ENCODE measurements around the gene TAF1C. TPM values are rescaled to one million over a fixed set of nuclear protein-coding genes. Genes with fewer than 3 reads are reported as not detected.
"Not testable (repeated sequence)": the region's sequence is repeated elsewhere in the genome, so short reads cannot be mapped to it uniquely, and the experiment has no call there.

Gene TAF1C
- total RNA-seq, 1 donor from 2014 or later: 61.1 TPM

GRCh38 chr16:84218956-84219355, 32.1 kb upstream of the TAF1C start:
- no peak for DNase-seq
- intact Hi-C loops (cut with micrococcal nuclease): no loop called here
- H3K4me3 Mint-ChIP-seq: no peak overlapping the region
- no peaks in the 10 kb centered on the region for H3K4me1 Mint-ChIP-seq
- no peaks in the 10 kb centered on the region for H3K9me3 Mint-ChIP-seq
- H3K27ac Mint-ChIP-seq: no peak overlapping the region
- H3K36me3 Mint-ChIP-seq (ENCODE audit: low read depth): no peaks in the 10 kb centered on the region
- H3K27me3 Mint-ChIP-seq: peaks cover 3% of the 10 kb centered on the region

- no peak overlapping the region for H3K27ac Mint-ChIP-seq
- no peaks in the 10 kb centered on the region for H3K36me3 Mint-ChIP-seq (ENCODE audit: low read depth)
- no peak overlapping the region for H3K4me3 Mint-ChIP-seq
- DNase-seq: no peak
- H3K9me3 Mint-ChIP-seq: no peaks in the 10 kb centered on the region
- intact Hi-C loops (cut with micrococcal nuclease): no loop called here
- H3K27me3 Mint-ChIP-seq: peaks cover 3% of the 10 kb centered on the region
- no peaks in the 10 kb centered on the region for H3K4me1 Mint-ChIP-seq
These were observed 31.4 kb upstream of the TAF1C start for GRCh38 chr16:84218176-84218823.

DNA sequence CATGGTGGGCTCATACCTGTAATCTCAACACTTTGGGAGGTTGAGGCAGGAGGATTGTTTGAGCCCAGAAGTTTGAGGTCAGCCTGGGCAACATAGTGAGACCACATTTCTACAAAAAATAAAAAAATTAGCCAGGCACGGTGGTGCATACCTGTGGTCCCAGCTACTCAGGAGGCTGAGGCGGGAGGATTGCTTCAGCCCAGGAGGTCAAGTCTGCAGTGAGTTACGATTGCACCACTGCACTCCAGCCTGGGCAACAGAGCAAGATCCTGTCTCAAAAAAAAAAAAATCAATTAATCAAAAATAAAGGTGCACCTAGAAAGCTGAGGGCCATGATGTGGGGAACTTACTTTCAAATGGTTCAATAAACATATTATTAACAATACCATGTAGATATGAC, 29.3 kb upstream of the TAF1C start:
- H3K4me1 Mint-ChIP-seq; H3K9me3 Mint-ChIP-seq; H3K27ac Mint-ChIP-seq; H3K36me3 Mint-ChIP-seq (ENCODE audit: low read depth); DNase-seq; intact Hi-C loops (cut with micrococcal nuclease); H3K4me3 Mint-ChIP-seq; H3K27me3 Mint-ChIP-seq: not testable (repeated sequence)

GRCh38 chr16:84215531-84215930, 28.7 kb upstream of the TAF1C start:
- intact Hi-C loops (cut with micrococcal nuclease): no loop called here
- Mint-ChIP-seq H3K4me3 (no peak overlapping the region), H3K36me3 (ENCODE audit: low read depth) (no peaks in the 10 kb centered on the region), H3K27me3 (peaks cover 3% of the 10 kb centered on the region), H3K4me1 (no peaks in the 10 kb centered on the region), H3K27ac (no peak overlapping the region), H3K9me3 (no peaks in the 10 kb centered on the region)
- DNase-seq: no peak

GRCh38 chr16:84214451-84215066, 27.7 kb upstream of the TAF1C start:
- Mint-ChIP-seq H3K27ac (no peak overlapping the region), H3K9me3 (no peaks in the 10 kb centered on the region), H3K4me3 (no peak overlapping the region), H3K36me3 (ENCODE audit: low read depth) (no peaks in the 10 kb centered on the region), H3K4me1 (no peaks in the 10 kb centered on the region), H3K27me3 (peaks cover 3% of the 10 kb centered on the region)
- intact Hi-C loops (cut with micrococcal nuclease): no loop called here
- DNase-seq: no peak

DNA sequence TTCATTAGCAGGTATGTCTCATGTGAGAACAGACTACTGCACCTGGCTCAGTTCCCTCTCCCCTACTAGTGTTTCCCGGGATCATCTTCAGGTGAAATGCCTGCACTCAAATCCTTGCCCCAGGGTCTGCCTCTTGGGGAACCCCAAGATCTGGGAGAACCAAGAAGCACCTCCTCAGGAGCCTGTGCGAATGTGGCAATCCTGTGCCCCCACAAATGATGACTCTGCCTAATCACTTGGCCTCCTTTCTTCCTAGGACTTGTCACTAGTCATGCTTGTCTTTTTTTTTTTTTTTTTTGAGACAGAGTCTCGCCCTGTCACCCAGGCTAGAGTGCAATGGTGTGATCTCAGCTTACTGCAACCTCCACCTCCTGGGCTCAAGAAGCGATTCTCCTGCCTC, 25.8 kb upstream of the TAF1C start:
- intact Hi-C loops (cut with micrococcal nuclease): no loop called here
- DNase-seq: no peak
- no peak overlapping the region for H3K4me3 Mint-ChIP-seq
- no peaks in the 10 kb centered on the region for H3K4me1 Mint-ChIP-seq
- H3K9me3 Mint-ChIP-seq: no peaks in the 10 kb centered on the region
- H3K27me3 Mint-ChIP-seq: peaks cover 1% of the 10 kb centered on the region
- no peak overlapping the region for H3K27ac Mint-ChIP-seq
- H3K36me3 Mint-ChIP-seq (ENCODE audit: low read depth): no peaks in the 10 kb centered on the region

DNA sequence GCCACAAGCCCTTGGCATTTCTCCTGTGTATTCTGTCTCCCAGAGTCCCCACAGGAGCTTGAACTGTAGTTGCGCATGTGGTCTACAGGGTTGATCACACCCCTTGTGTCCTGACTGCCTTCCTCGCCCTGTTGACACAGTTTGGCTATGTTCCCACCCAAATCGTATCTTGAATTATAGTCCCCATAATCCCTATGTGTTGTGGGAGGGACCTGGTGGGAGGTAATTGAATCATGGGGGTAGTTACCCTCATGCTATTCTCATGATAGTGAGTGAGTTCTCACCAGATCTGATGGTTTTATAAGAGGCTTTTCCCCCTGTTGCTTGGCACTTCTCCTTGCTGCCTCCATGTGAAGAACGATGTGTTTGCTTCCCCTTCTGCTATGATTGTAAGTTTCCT, 25.3 kb upstream of the TAF1C start:
- H3K4me1 Mint-ChIP-seq: no peaks in the 10 kb centered on the region
- H3K36me3 Mint-ChIP-seq (ENCODE audit: low read depth): no peaks in the 10 kb centered on the region
- H3K27ac Mint-ChIP-seq: no peak overlapping the region
- intact Hi-C loops (cut with micrococcal nuclease): no loop called here
- peaks cover under 1% of the 10 kb centered on the region for H3K27me3 Mint-ChIP-seq
- no peaks in the 10 kb centered on the region for H3K9me3 Mint-ChIP-seq
- DNase-seq: no peak
- no peak overlapping the region for H3K4me3 Mint-ChIP-seq

DNA sequence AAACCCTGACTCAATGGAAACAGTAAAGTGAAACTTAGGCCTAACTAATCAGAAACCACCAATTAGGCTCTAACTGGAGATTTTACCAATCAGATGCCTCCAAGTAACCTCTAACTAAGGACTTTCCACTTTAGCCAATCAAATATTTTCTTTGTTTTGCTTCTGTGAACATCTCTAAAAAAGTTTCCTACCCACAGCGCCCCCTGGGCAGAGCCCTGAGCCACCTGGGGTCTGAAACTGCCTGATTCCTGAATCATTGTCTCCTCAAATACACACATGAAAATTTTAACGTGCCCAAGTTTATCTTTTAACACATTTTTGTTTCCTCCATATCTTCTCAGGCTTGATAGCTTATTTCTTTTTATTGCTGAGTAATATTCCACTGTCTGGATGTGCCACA, 23.1 kb upstream of the TAF1C start:
- H3K27ac Mint-ChIP-seq: no peak overlapping the region
- H3K27me3 Mint-ChIP-seq: no peaks in the 10 kb centered on the region
- intact Hi-C loops (cut with micrococcal nuclease): no loop called here
- H3K36me3 Mint-ChIP-seq (ENCODE audit: low read depth): no peaks in the 10 kb centered on the region
- no peak overlapping the region for H3K4me3 Mint-ChIP-seq
- H3K4me1 Mint-ChIP-seq: no peaks in the 10 kb centered on the region
- no peaks in the 10 kb centered on the region for H3K9me3 Mint-ChIP-seq
- no peak for DNase-seq

- no peak for DNase-seq
- Mint-ChIP-seq H3K9me3 (no peaks in the 10 kb centered on the region), H3K4me1 (no peaks in the 10 kb centered on the region), H3K4me3 (no peak overlapping the region), H3K27me3 (no peaks in the 10 kb centered on the region), H3K36me3 (ENCODE audit: low read depth) (no peaks in the 10 kb centered on the region), H3K27ac (no peak overlapping the region)
- intact Hi-C loops (cut with micrococcal nuclease): no loop called here
These were observed 21.0 kb upstream of the TAF1C start for GRCh38 chr16:84207879-84208278.

- Mint-ChIP-seq H3K27me3 (no peaks in the 10 kb centered on the region), H3K4me1 (no peaks in the 10 kb centered on the region), H3K4me3 (no peak overlapping the region), H3K36me3 (ENCODE audit: low read depth) (no peaks in the 10 kb centered on the region), H3K27ac (no peak overlapping the region), H3K9me3 (no peaks in the 10 kb centered on the region)
- no peak for DNase-seq
- intact Hi-C loops (cut with micrococcal nuclease): no loop called here
These were observed 20.4 kb upstream of the TAF1C start for GRCh38 chr16:84207251-84207650.

DNA sequence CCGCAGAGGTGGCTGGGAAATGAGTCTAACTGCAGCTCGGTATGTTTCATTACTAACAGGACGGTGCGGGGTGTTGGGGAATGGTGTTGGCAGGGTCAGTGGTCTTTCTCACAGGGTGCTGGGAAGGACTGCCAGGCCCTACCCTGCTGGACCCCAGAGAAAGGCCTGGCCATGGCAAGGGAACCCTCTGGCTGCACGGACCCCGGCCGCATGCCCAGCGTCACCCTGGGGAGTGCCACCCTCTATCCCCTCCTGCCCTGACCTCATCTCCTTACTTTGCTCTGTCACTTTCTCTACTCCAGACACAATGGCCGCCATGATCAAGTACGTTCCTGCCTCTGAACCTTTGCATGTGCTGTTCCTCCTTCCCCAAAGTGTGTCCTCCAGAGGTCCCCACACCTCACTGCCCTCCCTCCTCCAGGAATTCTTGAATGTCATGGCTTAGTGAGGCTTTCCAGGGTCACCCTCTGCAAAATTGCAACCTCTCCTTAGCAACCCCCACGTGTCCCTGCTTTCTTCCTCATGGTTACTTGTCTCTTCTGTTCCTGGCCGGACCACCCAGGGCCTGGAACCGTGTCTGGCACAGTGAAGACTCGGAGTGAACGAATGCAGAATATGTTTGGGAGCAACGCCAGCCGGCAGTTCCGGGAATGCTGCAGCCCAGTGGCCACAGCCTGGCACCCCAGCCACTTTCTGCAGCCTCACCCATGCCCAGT, 19.3 kb upstream of the TAF1C start:
- no peak for DNase-seq
- intact Hi-C loops (cut with micrococcal nuclease): no loop called here
- Mint-ChIP-seq H3K9me3 (no peaks in the 10 kb centered on the region), H3K27me3 (no peaks in the 10 kb centered on the region), H3K4me3 (no peak overlapping the region), H3K36me3 (ENCODE audit: low read depth) (no peaks in the 10 kb centered on the region), H3K4me1 (no peaks in the 10 kb centered on the region), H3K27ac (no peak overlapping the region)

DNA sequence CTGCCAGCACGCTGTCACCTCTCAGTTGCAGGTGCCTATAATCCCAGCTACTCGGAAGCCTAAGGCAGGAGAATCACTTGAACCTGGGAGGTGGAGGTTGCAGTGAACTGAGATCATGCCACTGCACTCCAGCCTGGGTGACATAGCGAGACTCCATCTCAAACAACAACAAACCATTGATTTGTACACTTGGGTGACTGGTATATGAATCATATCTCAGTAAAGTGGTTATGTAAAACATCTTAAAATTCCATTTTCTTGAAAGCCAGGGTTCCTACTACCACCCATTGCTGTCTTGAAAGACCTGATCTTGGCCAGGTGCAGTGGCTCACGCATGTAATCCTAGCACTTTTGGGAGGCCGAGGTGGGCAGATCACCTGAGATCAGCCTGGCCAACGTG, 18.3 kb upstream of the TAF1C start:
- H3K36me3 Mint-ChIP-seq (ENCODE audit: low read depth); H3K9me3 Mint-ChIP-seq; H3K4me3 Mint-ChIP-seq: not testable (repeated sequence)

DNA sequence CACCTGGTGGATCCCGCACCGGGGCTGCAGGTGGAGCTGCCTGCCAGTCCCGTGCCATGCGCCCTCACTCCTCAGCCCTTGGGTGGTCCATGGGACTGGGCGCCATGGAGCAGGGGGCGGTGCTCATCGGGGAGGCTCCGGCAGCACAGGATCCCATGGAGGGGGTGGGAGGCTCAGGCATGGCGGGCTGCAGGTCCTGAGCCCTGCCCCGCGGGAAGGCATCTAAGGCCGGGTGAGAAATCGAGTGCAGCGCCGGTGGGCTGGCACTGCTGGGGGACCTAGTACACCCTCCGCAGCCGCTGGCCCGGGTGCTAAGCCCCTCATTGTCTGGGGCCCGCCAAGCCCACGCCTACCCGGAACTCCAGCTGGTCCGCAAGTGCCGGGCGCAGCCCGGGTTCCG, 17.7 kb upstream of the TAF1C start:
- intact Hi-C loops (cut with micrococcal nuclease); H3K4me1 Mint-ChIP-seq; H3K9me3 Mint-ChIP-seq; H3K4me3 Mint-ChIP-seq; DNase-seq; H3K27ac Mint-ChIP-seq; H3K27me3 Mint-ChIP-seq; H3K36me3 Mint-ChIP-seq (ENCODE audit: low read depth): not testable (repeated sequence)

More for the DNA sequence above, 18.3 kb upstream of the TAF1C start:
- H3K4me1 Mint-ChIP-seq; DNase-seq; intact Hi-C loops (cut with micrococcal nuclease); H3K27me3 Mint-ChIP-seq; H3K27ac Mint-ChIP-seq: not testable (repeated sequence)

GRCh38 chr16:84199861-84200260, 13.0 kb upstream of the TAF1C start:
- peaks cover 2% of the 10 kb centered on the region for H3K27me3 Mint-ChIP-seq
- no peak overlapping the region for H3K4me3 Mint-ChIP-seq
- DNase-seq: no peak
- H3K27ac Mint-ChIP-seq: no peak overlapping the region
- no peaks in the 10 kb centered on the region for H3K9me3 Mint-ChIP-seq
- no peaks in the 10 kb centered on the region for H3K36me3 Mint-ChIP-seq (ENCODE audit: low read depth)
- intact Hi-C loops (cut with micrococcal nuclease): no loop called here
- no peaks in the 10 kb centered on the region for H3K4me1 Mint-ChIP-seq
